ENCODE data around the gene CCDC188. TPM values are rescaled to one million over a fixed set of nuclear protein-coding genes. Genes with fewer than 3 reads are reported as not detected.

The CCDC188 gene
- total and polyA plus RNA-seq, 8 donors = 0.10 to 40.8 (median 0.76) TPM; not detected in 1

- no peak for DNase-seq
- no peak overlapping the region for H3K27ac ChIP-seq
- no peak for TF ChIP-seq EP300 (IDR thresholded peaks at IDR 0.05)
- no peak for TF ChIP-seq POLR2AphosphoS5 (IDR thresholded peaks at IDR 0.05)
- TF ChIP-seq, protein P1, sequence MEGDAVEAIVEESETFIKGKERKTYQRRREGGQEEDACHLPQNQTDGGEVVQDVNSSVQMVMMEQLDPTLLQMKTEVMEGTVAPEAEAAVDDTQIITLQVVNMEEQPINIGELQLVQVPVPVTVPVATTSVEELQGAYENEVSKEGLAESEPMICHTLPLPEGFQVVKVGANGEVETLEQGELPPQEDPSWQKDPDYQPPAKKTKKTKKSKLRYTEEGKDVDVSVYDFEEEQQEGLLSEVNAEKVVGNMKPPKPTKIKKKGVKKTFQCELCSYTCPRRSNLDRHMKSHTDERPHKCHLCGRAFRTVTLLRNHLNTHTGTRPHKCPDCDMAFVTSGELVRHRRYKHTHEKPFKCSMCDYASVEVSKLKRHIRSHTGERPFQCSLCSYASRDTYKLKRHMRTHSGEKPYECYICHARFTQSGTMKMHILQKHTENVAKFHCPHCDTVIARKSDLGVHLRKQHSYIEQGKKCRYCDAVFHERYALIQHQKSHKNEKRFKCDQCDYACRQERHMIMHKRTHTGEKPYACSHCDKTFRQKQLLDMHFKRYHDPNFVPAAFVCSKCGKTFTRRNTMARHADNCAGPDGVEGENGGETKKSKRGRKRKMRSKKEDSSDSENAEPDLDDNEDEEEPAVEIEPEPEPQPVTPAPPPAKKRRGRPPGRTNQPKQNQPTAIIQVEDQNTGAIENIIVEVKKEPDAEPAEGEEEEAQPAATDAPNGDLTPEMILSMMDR (IDR thresholded peaks at IDR 0.05) = no peak
- no peak for TF ChIP-seq POLR2A (IDR thresholded peaks at IDR 0.05)
- peaks cover 0 to 55% (median 44%) of the 10 kb centered on the region in 4 donors for H3K36me3 ChIP-seq
- intact Hi-C loops (cut with DNase I; ENCODE audit: low total_unique reads) = no loop called here
- no peaks in the 10 kb centered on the region for H3K9me3 ChIP-seq
- H3K4me3 ChIP-seq = no peak overlapping the region
- 86 to 93% (median 91%) methylated on average over 18 to 21 of the region's 21 CpGs for WGBS, 5 donors
- H3K4me1 ChIP-seq = no peaks in the 10 kb centered on the region
- H3K27me3 ChIP-seq = no peaks in the 10 kb centered on the region
Observed at GRCh38 chr22:20145832-20146223, 5.0 kb downstream of the CCDC188 start.

GRCh38 chr22:20145206-20145831 is 5.5 kb downstream of the CCDC188 start:
- Histone ChIP-seq H3K36me3 (peaks cover 0 to 60% (median 49%) of the 10 kb centered on the region in 4 donors), H3K4me1 (no peaks in the 10 kb centered on the region), H3K4me3 (no peak overlapping the region), H3K9me3 (no peaks in the 10 kb centered on the region), H3K27me3 (no peaks in the 10 kb centered on the region), H3K27ac (no peak overlapping the region)
- intact Hi-C loops (cut with DNase I; ENCODE audit: low total_unique reads) = no loop called here
- WGBS, 5 donors = 86 to 94% (median 91%) methylated on average over 13 to 22 of the region's 22 CpGs
- TF ChIP-seq POLR2AphosphoS5 (IDR thresholded peaks at IDR 0.05) = no peak
- no peak for TF ChIP-seq POLR2A (IDR thresholded peaks at IDR 0.05)
- no peak for TF ChIP-seq EP300 (IDR thresholded peaks at IDR 0.05)
- TF ChIP-seq, protein P1 (IDR thresholded peaks at IDR 0.05) = no peak
- DNase-seq = no peak

- Histone ChIP-seq H3K9me3 (no peaks in the 10 kb centered on the region), H3K4me3 (no peak overlapping the region), H3K4me1 (no peaks in the 10 kb centered on the region), H3K27me3 (no peaks in the 10 kb centered on the region), H3K27ac (no peak overlapping the region), H3K36me3 (peaks cover 7 to 72% (median 60%) of the 10 kb centered on the region in 4 donors)
- WGBS, 5 donors = 83 to 97% (median 84%) methylated on average over 6 to 19 of the region's 19 CpGs
- intact Hi-C loops (cut with DNase I; ENCODE audit: low total_unique reads) = no loop called here
- TF ChIP-seq, protein P1 (IDR thresholded peaks at IDR 0.05) = no peak
- TF ChIP-seq POLR2AphosphoS5 (IDR thresholded peaks at IDR 0.05) (no peak), EP300 (IDR thresholded peaks at IDR 0.05) (no peak), POLR2A (IDR thresholded peaks at IDR 0.05) (no peak)
- no peak for DNase-seq
Observed at GRCh38 chr22:20143883-20144665, 6.8 kb downstream of the CCDC188 start.

DNA sequence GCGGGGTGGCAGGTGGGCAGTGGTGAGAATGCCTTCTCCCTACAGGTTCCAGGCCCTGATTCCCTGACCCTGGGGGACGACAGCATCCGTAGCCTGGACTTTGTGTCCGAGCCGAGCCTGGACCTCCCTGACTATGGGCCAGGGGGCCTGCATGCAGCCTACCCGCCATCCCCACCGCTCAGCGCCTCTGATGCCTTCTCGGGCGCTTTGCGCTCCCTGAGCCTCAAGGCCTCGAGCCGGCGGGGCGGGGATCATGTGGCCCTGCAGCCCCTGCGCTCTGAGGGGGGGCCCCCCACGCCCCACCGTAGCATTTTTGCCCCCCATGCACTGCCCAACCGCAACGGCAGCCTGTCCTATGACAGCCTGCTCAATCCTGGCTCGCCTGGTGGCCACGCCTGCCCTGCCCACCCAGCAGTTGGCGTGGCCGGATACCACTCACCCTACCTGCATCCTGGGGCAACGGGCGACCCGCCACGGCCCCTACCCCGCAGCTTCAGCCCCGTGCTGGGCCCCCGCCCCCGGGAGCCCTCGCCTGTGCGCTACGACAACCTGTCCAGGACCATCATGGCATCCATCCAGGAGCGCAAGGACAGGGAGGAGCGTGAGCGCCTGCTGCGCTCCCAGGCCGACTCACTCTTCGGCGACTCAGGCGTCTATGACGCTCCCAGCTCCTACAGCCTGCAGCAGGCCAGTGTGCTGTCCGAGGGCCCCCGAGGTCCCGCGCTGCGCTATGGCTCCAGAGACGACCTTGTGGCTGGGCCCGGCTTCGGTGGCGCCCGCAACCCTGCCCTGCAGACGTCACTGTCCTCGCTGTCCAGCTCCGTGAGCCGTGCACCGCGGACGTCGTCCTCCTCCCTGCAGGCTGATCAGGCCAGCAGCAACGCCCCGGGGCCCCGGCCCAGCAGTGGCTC is 7.9 kb downstream of the CCDC188 start:
- no peak for DNase-seq
- H3K4me1 ChIP-seq = peaks cover 4 to 9% (median 7%) of the 10 kb centered on the region in 4 donors
- peaks cover 7 to 74% (median 60%) of the 10 kb centered on the region in 4 donors for H3K36me3 ChIP-seq
- TF ChIP-seq, protein P1 (IDR thresholded peaks at IDR 0.05) = no peak
- TF ChIP-seq POLR2A (IDR thresholded peaks at IDR 0.05) (no peak), POLR2AphosphoS5 (IDR thresholded peaks at IDR 0.05) (no peak), EP300 (IDR thresholded peaks at IDR 0.05) (no peak)
- no peak overlapping the region for H3K27ac ChIP-seq
- no peaks in the 10 kb centered on the region for H3K27me3 ChIP-seq
- intact Hi-C loops (cut with DNase I; ENCODE audit: low total_unique reads) = no loop called here
- no peak overlapping the region for H3K4me3 ChIP-seq
- H3K9me3 ChIP-seq = no peaks in the 10 kb centered on the region
- WGBS, 5 donors = 89 to 95% (median 94%) methylated on average over 38 to 65 of the region's 65 CpGs
